GM10847 (cell line): ENCODE measurements around the gene SLC6A20.

Experiments
- POLR2A ChIP-seq: IDR thresholded peaks from 2 replicates; pipeline ENCODE4 v1.6.1; 2011; ENCODE audit not compliant: insufficient read length; ENCODE audit errors: extremely low read depth

SLC6A20 gene

GRCh38 chr3:45792036-45792435 is 4.3 kb downstream of the SLC6A20 start:
- no peak for TF ChIP-seq POLR2A

GRCh38 chr3:45790596-45790995 is 5.7 kb downstream of the SLC6A20 start:
- no peak for TF ChIP-seq POLR2A

- TF ChIP-seq POLR2A = no peak
These were observed 7.0 kb downstream of the SLC6A20 start for GRCh38 chr3:45789235-45789812.

- no peak for TF ChIP-seq POLR2A
These were observed 8.8 kb downstream of the SLC6A20 start for GRCh38 chr3:45787551-45787950.

- TF ChIP-seq POLR2A = no peak
These were observed 9.4 kb downstream of the SLC6A20 start for GRCh38 chr3:45786801-45787495.

GRCh38 chr3:45785605-45786150 is 10.7 kb downstream of the SLC6A20 start:
- TF ChIP-seq POLR2A = no peak

- no peak for TF ChIP-seq POLR2A
These were observed 12.7 kb downstream of the SLC6A20 start for GRCh38 chr3:45783667-45784066.

GRCh38 chr3:45782381-45782780 is 14.0 kb downstream of the SLC6A20 start:
- TF ChIP-seq POLR2A = no peak

- TF ChIP-seq POLR2A = no peak
These were observed 14.5 kb downstream of the SLC6A20 start for GRCh38 chr3:45781841-45782240.

- TF ChIP-seq POLR2A = no peak
These were observed 15.1 kb downstream of the SLC6A20 start for GRCh38 chr3:45781271-45781670.

- TF ChIP-seq POLR2A = no peak
These were observed 16.3 kb downstream of the SLC6A20 start for GRCh38 chr3:45779746-45780735.

- TF ChIP-seq POLR2A = no peak
These were observed 17.6 kb downstream of the SLC6A20 start for GRCh38 chr3:45778761-45779201.

- no peak for TF ChIP-seq POLR2A
These were observed 18.5 kb downstream of the SLC6A20 start for GRCh38 chr3:45777746-45778386.

GRCh38 chr3:45777111-45777745 is 19.1 kb downstream of the SLC6A20 start:
- no peak for TF ChIP-seq POLR2A

GRCh38 chr3:45776611-45777010 is 19.7 kb downstream of the SLC6A20 start:
- no peak for TF ChIP-seq POLR2A

- no peak for TF ChIP-seq POLR2A
These were observed 20.1 kb downstream of the SLC6A20 start for GRCh38 chr3:45776301-45776595.
